ENCODE data around the gene DDC. TPM values are rescaled to one million over a fixed set of nuclear protein-coding genes. Genes with fewer than 3 reads are reported as not detected.
"Not testable (repeated sequence)": the region's sequence is repeated elsewhere in the genome, so short reads cannot be mapped to it uniquely, and the experiment has no call there.

DDC gene
- polyA plus RNA-seq, 2 donors = 0.18 to 0.37 TPM

DNA sequence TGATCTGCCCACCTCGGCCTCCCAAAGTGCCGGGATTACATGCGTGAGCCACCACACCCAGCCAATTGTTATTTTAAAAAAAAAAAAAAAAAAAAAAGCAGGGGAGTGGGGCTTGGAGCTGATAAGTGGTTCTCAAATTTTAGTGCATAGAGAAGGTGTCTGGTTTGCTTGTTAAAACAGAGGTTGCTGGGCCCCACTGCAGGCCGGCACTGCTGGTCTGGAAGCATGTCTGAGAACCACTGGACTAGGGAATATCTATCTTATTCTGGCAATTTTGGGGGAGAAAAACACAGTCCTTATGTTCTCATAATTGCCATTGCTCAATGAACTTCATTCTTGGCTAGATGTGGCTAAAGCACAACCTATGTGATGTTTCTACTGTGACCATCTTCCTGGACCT, 96.0 kb downstream of the DDC start:
- Histone ChIP-seq H3K9me3 (ENCODE audit: control insufficient read depth in 2 of 2, insufficient read depth in 1 of 2, low read depth in 1 of 2, low read length in 1 of 2) (no peaks in the 10 kb centered on the region), H3K4me1 (ENCODE audit: control insufficient read depth in 2 of 2, insufficient read depth in 2 of 2, low read length in 1 of 2) (peaks cover 2 to 3% of the 10 kb centered on the region in 2 donors), H3K4me3 (ENCODE audit: low read depth in 1 of 2, low read length in 2 of 2) (no peak overlapping the region), H3K27ac (ENCODE audit: low read depth in 2 of 2, low read length in 1 of 2) (no peak overlapping the region), H3K27me3 (ENCODE audit: control insufficient read depth in 1 of 2, insufficient read depth in 2 of 2, low read length in 2 of 2) (no peaks in the 10 kb centered on the region), H3K36me3 (ENCODE audit: control insufficient read depth in 2 of 2, insufficient read depth in 2 of 2, low read length in 1 of 2) (no peaks in the 10 kb centered on the region)
- WGBS, 2 donors = 92 to 93% methylated on average over 4 of the region's 4 CpGs

DNA sequence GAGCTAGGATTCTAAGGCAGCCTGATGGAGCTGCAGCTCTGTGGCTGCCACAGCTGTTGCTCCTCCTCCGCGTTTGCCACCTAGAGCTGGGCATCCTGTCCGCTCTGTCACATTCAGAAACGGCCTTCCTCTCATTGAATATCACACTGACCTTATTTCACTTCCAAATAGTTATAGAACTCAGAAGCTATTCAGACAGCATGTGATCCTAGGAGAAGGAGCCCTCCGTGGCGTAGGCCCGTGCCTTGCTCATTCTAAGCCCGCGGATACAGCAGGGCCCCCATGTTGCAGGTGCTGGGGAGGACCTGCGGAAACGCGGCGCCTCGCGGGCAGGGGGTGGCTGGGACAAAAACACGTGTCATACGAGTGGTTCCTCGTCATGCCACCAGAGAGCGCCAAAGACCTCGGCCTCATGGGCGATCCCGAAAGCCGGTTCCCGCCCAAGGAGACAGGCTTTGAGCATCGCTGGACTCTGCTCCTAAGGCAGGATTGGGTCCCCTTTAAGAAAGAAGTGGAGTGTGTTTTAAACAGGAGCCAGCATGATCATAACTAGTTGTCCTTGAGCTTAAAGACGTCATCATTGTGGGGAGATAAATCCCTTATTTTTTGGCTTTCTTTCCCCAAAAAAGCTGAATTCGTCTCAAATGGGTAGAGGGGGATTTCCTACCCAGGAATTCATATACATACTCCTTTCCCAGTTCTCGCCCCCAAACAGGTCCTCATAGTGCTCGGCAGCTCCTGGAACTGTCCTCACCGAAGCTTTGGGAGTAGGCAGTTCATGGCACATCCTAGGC, 97.2 kb downstream of the DDC start:
- Histone ChIP-seq H3K36me3 (ENCODE audit: control insufficient read depth in 2 of 2, insufficient read depth in 2 of 2, low read length in 1 of 2) (no peaks in the 10 kb centered on the region), H3K4me3 (ENCODE audit: low read depth in 1 of 2, low read length in 2 of 2) (no peak overlapping the region), H3K27me3 (ENCODE audit: control insufficient read depth in 1 of 2, insufficient read depth in 2 of 2, low read length in 2 of 2) (no peaks in the 10 kb centered on the region), H3K4me1 (ENCODE audit: control insufficient read depth in 2 of 2, insufficient read depth in 2 of 2, low read length in 1 of 2) (peaks cover 0 to 3% of the 10 kb centered on the region in 2 donors), H3K9me3 (ENCODE audit: control insufficient read depth in 2 of 2, insufficient read depth in 1 of 2, low read depth in 1 of 2, low read length in 1 of 2) (no peaks in the 10 kb centered on the region), H3K27ac (ENCODE audit: low read depth in 2 of 2, low read length in 1 of 2) (no peak overlapping the region)
- 10 to 13% methylated on average over 30 of the region's 30 CpGs for WGBS, 2 donors

DNA sequence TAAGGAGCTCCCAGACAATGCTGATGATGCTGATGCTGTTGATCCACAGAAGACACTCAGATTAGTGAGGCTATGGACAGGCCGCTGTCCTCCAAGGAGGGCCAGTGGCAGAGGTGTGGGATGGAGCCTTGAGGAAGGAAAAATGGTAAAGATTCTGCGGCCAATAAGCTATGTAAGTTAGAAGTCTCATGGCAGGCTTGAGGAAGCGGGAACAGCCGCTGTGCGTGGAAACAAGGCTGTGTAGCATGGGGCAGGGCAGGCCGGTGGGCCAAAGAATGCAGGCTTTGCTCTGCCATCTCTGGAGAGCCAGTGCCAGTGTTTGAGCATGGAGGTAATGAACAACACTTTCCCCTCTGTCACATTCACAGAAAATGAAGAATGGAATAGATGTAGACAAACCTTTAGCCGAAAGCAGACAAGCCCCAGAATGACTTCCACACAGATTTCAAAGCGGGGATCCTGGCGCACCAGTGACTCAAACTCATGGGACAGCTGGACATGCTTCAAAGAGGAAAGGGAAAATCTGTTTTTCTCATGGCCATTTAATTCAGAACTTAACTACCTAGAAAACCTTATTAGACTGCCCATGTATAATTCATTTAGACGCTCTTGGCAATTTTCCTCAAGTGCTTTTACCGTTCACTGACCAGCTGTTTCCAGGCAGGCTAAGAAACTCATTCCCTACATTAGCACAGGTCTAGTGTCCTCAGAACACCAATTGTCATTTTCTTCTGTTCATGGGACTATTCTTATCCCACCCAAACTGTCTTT, 98.2 kb downstream of the DDC start:
- no peaks in the 10 kb centered on the region for H3K36me3 ChIP-seq (ENCODE audit: control insufficient read depth in 2 of 2, insufficient read depth in 2 of 2, low read length in 1 of 2)
- WGBS, 2 donors = 97 to 98% methylated on average over 11 of the region's 11 CpGs
- no peaks in the 10 kb centered on the region for H3K9me3 ChIP-seq (ENCODE audit: control insufficient read depth in 2 of 2, insufficient read depth in 1 of 2, low read depth in 1 of 2, low read length in 1 of 2)
- no peak overlapping the region for H3K27ac ChIP-seq (ENCODE audit: low read depth in 2 of 2, low read length in 1 of 2)
- peaks cover 0 to 3% of the 10 kb centered on the region in 2 donors for H3K4me1 ChIP-seq (ENCODE audit: control insufficient read depth in 2 of 2, insufficient read depth in 2 of 2, low read length in 1 of 2)
- no peaks in the 10 kb centered on the region for H3K27me3 ChIP-seq (ENCODE audit: control insufficient read depth in 1 of 2, insufficient read depth in 2 of 2, low read length in 2 of 2)
- no peak overlapping the region for H3K4me3 ChIP-seq (ENCODE audit: low read depth in 1 of 2, low read length in 2 of 2)

DNA sequence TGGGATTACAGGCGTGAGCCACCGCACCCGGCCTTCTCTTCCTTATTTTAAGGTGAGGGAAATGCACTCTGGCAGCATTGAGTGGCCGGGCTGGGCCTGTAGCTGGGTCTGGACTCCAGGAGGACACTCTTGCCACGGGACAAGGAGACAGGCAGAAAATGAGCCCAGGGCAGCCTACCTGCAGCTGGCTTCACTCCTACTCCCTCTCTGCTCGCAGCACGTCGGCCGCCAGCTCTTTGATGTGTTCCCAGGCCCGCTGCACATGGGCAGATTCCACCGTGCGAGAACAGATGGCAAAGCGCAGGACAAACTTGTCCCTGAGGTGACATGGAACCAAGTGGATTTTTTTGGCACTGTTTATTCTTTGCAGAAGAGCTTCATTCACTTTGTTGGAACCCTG, 102.2 kb downstream of the DDC start:
- no peak overlapping the region for H3K27ac ChIP-seq (ENCODE audit: low read depth in 2 of 2, low read length in 1 of 2)
- no peaks in the 10 kb centered on the region for H3K36me3 ChIP-seq (ENCODE audit: control insufficient read depth in 2 of 2, insufficient read depth in 2 of 2, low read length in 1 of 2)
- 94 to 95% methylated on average over 13 of the region's 13 CpGs for WGBS, 2 donors
- H3K9me3 ChIP-seq (ENCODE audit: control insufficient read depth in 2 of 2, insufficient read depth in 1 of 2, low read depth in 1 of 2, low read length in 1 of 2) = no peaks in the 10 kb centered on the region
- H3K4me3 ChIP-seq (ENCODE audit: low read depth in 1 of 2, low read length in 2 of 2) = no peak overlapping the region
- H3K27me3 ChIP-seq (ENCODE audit: control insufficient read depth in 1 of 2, insufficient read depth in 2 of 2, low read length in 2 of 2) = no peaks in the 10 kb centered on the region
- H3K4me1 ChIP-seq (ENCODE audit: control insufficient read depth in 2 of 2, insufficient read depth in 2 of 2, low read length in 1 of 2) = peaks cover 0 to 3% of the 10 kb centered on the region in 2 donors

DNA sequence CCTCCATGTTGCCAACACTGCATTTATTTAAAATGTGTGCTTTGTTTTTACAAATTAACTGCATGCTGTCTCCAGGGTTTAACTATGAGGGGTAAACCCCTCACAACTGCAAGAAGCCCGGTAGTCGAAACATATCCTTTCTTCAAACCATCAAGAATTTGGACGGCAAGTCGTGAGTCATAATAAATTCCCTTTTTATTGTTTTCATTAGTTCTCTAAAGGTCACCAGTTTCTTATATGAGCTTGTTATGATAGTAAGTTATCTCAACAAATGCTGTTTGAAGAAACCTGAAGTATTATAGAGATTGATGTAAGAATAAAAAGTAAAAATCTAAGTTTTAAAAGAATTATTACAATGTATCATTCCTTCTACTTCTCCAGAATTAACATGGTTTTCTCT, 102.8 kb downstream of the DDC start:
- 66 to 77% methylated on average over 4 of the region's 4 CpGs for WGBS, 2 donors
- Histone ChIP-seq H3K36me3 (ENCODE audit: control insufficient read depth in 2 of 2, insufficient read depth in 2 of 2, low read length in 1 of 2) (no peaks in the 10 kb centered on the region), H3K27me3 (ENCODE audit: control insufficient read depth in 1 of 2, insufficient read depth in 2 of 2, low read length in 2 of 2) (no peaks in the 10 kb centered on the region), H3K4me1 (ENCODE audit: control insufficient read depth in 2 of 2, insufficient read depth in 2 of 2, low read length in 1 of 2) (no peaks in the 10 kb centered on the region), H3K27ac (ENCODE audit: low read depth in 2 of 2, low read length in 1 of 2) (no peak overlapping the region), H3K9me3 (ENCODE audit: control insufficient read depth in 2 of 2, insufficient read depth in 1 of 2, low read depth in 1 of 2, low read length in 1 of 2) (no peaks in the 10 kb centered on the region), H3K4me3 (ENCODE audit: low read depth in 1 of 2, low read length in 2 of 2) (no peak overlapping the region)

DNA sequence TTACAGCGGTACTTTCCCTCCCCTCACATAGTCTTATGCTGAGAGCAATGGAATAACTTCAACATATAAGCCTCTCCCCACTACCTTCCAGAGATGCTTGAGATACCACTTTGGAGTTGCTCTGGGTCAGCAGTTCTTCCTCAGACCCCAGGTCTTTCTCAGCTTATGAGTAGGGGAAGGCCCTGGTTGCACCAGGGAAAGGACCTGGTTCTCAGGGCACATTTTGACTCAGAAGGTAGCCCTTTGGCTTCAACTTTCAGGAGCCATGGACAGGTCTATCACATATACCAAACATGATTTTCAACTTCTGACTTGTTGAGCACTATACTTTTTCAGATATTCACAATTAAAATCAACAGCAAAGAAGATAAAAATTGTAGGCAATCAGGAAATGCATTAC, 103.5 kb downstream of the DDC start:
- Histone ChIP-seq H3K4me1 (ENCODE audit: control insufficient read depth in 2 of 2, insufficient read depth in 2 of 2, low read length in 1 of 2) (no peaks in the 10 kb centered on the region), H3K27me3 (ENCODE audit: control insufficient read depth in 1 of 2, insufficient read depth in 2 of 2, low read length in 2 of 2) (no peaks in the 10 kb centered on the region), H3K9me3 (ENCODE audit: control insufficient read depth in 2 of 2, insufficient read depth in 1 of 2, low read depth in 1 of 2, low read length in 1 of 2) (no peaks in the 10 kb centered on the region), H3K4me3 (ENCODE audit: low read depth in 1 of 2, low read length in 2 of 2) (no peak overlapping the region), H3K36me3 (ENCODE audit: control insufficient read depth in 2 of 2, insufficient read depth in 2 of 2, low read length in 1 of 2) (no peaks in the 10 kb centered on the region), H3K27ac (ENCODE audit: low read depth in 2 of 2, low read length in 1 of 2) (no peak overlapping the region)
- 96 to 97% methylated on average over 1 of the region's 1 CpG for WGBS, 2 donors

DNA sequence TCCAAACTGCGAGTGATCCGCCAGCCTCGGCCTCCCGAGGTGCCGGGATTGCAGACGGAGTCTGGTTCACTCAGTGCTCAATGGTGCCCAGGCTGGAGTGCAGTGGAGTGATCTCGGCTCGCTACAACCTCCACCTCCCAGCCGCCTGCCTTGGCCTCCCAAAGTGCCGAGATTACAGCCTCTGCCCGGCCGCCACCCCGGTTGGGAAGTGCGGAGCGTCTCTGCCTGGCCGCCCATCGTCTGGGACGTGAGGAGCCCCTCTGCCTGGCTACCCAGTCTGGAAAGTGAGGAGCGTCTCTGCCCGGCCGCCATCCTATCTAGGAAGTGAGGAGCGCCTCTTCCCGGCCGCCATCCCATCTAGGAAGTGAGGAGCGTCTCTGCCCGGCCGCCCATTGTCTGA, 106.0 kb downstream of the DDC start:
- H3K4me1 ChIP-seq (ENCODE audit: control insufficient read depth in 2 of 2, insufficient read depth in 2 of 2, low read length in 1 of 2); H3K4me3 ChIP-seq (ENCODE audit: low read depth in 1 of 2, low read length in 2 of 2); H3K36me3 ChIP-seq (ENCODE audit: control insufficient read depth in 2 of 2, insufficient read depth in 2 of 2, low read length in 1 of 2); H3K9me3 ChIP-seq (ENCODE audit: control insufficient read depth in 2 of 2, insufficient read depth in 1 of 2, low read depth in 1 of 2, low read length in 1 of 2); H3K27ac ChIP-seq (ENCODE audit: low read depth in 2 of 2, low read length in 1 of 2); H3K27me3 ChIP-seq (ENCODE audit: control insufficient read depth in 1 of 2, insufficient read depth in 2 of 2, low read length in 2 of 2): not testable (repeated sequence)
- 96% methylated on average over 21 to 27 of the region's 27 CpGs for WGBS, 2 donors

DNA sequence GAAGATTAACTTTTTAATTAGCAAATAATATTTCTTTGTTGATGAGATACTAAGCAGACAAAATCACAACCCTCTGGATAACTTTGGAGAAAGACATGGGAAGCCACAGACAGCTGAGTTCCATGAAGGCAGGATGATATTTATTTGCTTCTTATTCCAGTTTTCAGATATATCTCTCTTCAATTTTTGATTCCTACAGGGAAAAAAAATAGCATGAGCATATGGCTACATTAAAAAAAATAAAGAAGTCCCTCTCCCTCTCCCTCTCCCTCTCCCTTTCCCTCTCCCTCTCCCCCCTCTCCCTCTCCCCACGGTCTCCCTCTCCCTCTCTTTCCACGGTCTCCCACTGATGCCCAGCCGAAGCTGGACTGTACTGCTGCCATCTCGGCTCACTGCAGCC, 106.6 kb downstream of the DDC start:
- not testable (repeated sequence) for H3K36me3 ChIP-seq (ENCODE audit: control insufficient read depth in 2 of 2, insufficient read depth in 2 of 2, low read length in 1 of 2); H3K4me3 ChIP-seq (ENCODE audit: low read depth in 1 of 2, low read length in 2 of 2); H3K27ac ChIP-seq (ENCODE audit: low read depth in 2 of 2, low read length in 1 of 2); H3K4me1 ChIP-seq (ENCODE audit: control insufficient read depth in 2 of 2, insufficient read depth in 2 of 2, low read length in 1 of 2); H3K9me3 ChIP-seq (ENCODE audit: control insufficient read depth in 2 of 2, insufficient read depth in 1 of 2, low read depth in 1 of 2, low read length in 1 of 2); H3K27me3 ChIP-seq (ENCODE audit: control insufficient read depth in 1 of 2, insufficient read depth in 2 of 2, low read length in 2 of 2)
- 100% methylated on average over 1 to 2 of the region's 4 CpGs for whole genome bisulfite sequencing, 2 donors

DNA sequence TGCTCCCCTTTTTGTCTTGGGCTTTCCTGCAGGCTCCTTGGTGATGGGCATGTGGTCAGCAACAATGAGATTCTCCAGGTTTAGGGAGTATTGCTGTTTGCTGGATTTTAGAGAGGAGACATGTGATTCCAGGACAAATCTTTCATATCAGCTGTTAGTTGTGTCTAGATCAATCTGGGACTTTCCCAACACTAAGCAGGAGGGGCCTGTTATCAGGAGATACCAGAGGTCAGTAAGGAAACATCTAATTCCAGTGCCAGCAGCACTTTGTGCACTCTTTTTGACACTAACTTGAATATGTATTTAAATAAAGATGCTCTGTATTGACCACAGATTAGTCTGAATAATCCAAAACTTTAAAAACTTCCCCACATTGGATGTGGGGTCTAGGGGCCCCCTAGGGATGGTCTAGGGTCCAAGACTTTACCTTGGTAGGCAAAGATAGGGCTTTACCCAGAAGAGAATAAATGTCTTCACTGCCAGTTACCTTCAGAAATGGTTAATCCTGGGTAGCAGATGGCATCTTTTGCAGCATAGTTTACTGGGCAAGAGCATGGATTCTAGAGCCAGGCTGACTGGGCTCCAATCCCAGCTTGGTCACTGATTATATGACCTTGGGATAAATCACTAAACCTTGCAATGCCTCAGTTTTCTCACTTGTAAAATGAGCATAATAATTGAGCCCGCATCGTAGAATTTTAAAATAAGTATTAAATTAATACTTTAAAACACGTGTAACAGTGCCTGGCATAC, 108.7 kb downstream of the DDC start:
- Histone ChIP-seq H3K27ac (ENCODE audit: low read depth in 2 of 2, low read length in 1 of 2) (no peak overlapping the region), H3K9me3 (ENCODE audit: control insufficient read depth in 2 of 2, insufficient read depth in 1 of 2, low read depth in 1 of 2, low read length in 1 of 2) (no peaks in the 10 kb centered on the region), H3K27me3 (ENCODE audit: control insufficient read depth in 1 of 2, insufficient read depth in 2 of 2, low read length in 2 of 2) (no peaks in the 10 kb centered on the region), H3K36me3 (ENCODE audit: control insufficient read depth in 2 of 2, insufficient read depth in 2 of 2, low read length in 1 of 2) (no peaks in the 10 kb centered on the region), H3K4me3 (ENCODE audit: low read depth in 1 of 2, low read length in 2 of 2) (no peak overlapping the region), H3K4me1 (ENCODE audit: control insufficient read depth in 2 of 2, insufficient read depth in 2 of 2, low read length in 1 of 2) (no peaks in the 10 kb centered on the region)
- 76 to 86% methylated on average over 3 of the region's 3 CpGs for WGBS, 2 donors
